GM10248 (cell line): Measurements from ENCODE around the gene KRT28.
A peak's percentile ranks its signal among the peaks of the same experiment; 100 is the strongest.

Source experiments
- CTCF ChIA-PET: fragments of 300-600 bp; sonication (Branson Sonifier 250); formaldehyde crosslinking; extraction: SDS; loops from one replicate; lab custom pipeline; 2021; ENCODE audit warnings: antibody characterized with exemption; lab: Yijun Ruan, JAX
- POLR2A ChIA-PET: fragments of 350-650 bp; sonication (Branson Sonifier 250); formaldehyde crosslinking; extraction: SDS; loops from one replicate; lab custom pipeline; 2020; ENCODE audit warnings: antibody characterized with exemption; lab: Yijun Ruan, JAX
- DNase-seq: peaks from one replicate; pipeline ENCODE4 v3.0.0; 2012; ENCODE audit errors: extremely low spot score
- CTCF ChIP-seq: IDR thresholded peaks from 2 replicates; pipeline ENCODE4 v1.5.1; 2012; ENCODE audit warnings: mild to moderate bottlenecking, low read depth; ENCODE audit errors: extremely low read depth, missing control alignments, control extremely low read depth

Gene KRT28

GRCh38 chr17:40820228-40820838 lies 20.6 kb upstream of the KRT28 start:
- no peak for TF ChIP-seq CTCF
- POLR2A ChIA-PET: no interaction called here
- no peak for DNase-seq
- CTCF ChIA-PET: interaction anchor here (1.1 to 3.3 kb wide), 4 partner anchors 37 to 842 kb away, joined by 3 to 17 read pairs (median 4); no protein-coding TSS in a partner anchor

GRCh38 chr17:40819528-40820125 lies 19.9 kb upstream of the KRT28 start:
- no peak for TF ChIP-seq CTCF
- POLR2A ChIA-PET: no interaction called here

GRCh38 chr17:40818733-40819527 lies 19.2 kb upstream of the KRT28 start:
- no peak for TF ChIP-seq CTCF
- CTCF ChIA-PET: interaction anchor here (0.7 to 3.3 kb wide), 10 partner anchors 9 to 847 kb away, joined by 3 to 17 read pairs (median 4); no protein-coding TSS in a partner anchor
- POLR2A ChIA-PET: interaction anchor here (0.5 to 1.1 kb wide), 3 partner anchors 9 to 869 kb away, joined by 3 read pairs; no protein-coding TSS in a partner anchor
- DNase-seq: peak; percentile 85

More at GRCh38 chr17:40819528-40820125, 19.9 kb upstream of the KRT28 start:
- DNase-seq: no peak
- CTCF ChIA-PET: interaction anchor here (1.0 to 3.3 kb wide), 8 partner anchors 11 to 846 kb away, joined by 3 to 17 read pairs (median 4); no protein-coding TSS in a partner anchor

GRCh38 chr17:40818343-40818732 lies 18.6 kb upstream of the KRT28 start:
- ChIA-PET POLR2A (interaction anchor here (1.0 to 1.1 kb wide), 2 partner anchors 9 to 870 kb away, joined by 3 read pairs; no protein-coding TSS in a partner anchor), CTCF (interaction anchor here (0.7 to 3.3 kb wide), 8 partner anchors 9 to 848 kb away, joined by 3 to 17 read pairs (median 4); no protein-coding TSS in a partner anchor)
- no peak for TF ChIP-seq CTCF
- no peak for DNase-seq

GRCh38 chr17:40817103-40817682 lies 17.4 kb upstream of the KRT28 start:
- CTCF ChIA-PET: interaction anchor here (1.4 kb wide), 1 partner anchor 846 kb away, joined by 4 read pairs; no protein-coding TSS in a partner anchor
- DNase-seq: no peak
- POLR2A ChIA-PET: interaction anchor here (0.9 kb wide), 1 partner anchor 877 kb away, joined by 3 read pairs; no protein-coding TSS in a partner anchor
- TF ChIP-seq CTCF: no peak
